ENCODE measurements around the gene TSPAN16. TPM values are rescaled to one million over a fixed set of nuclear protein-coding genes. Genes with fewer than 3 reads are reported as not detected.
A peak's percentile ranks its signal among the peaks of the same experiment; 100 is the strongest.
"Not testable (repeated sequence)": the region's sequence is repeated elsewhere in the genome, so short reads cannot be mapped to it uniquely, and the experiment has no call there.

TSPAN16 gene
- total RNA-seq, 1 donor from 2014 or later: not detected

DNA sequence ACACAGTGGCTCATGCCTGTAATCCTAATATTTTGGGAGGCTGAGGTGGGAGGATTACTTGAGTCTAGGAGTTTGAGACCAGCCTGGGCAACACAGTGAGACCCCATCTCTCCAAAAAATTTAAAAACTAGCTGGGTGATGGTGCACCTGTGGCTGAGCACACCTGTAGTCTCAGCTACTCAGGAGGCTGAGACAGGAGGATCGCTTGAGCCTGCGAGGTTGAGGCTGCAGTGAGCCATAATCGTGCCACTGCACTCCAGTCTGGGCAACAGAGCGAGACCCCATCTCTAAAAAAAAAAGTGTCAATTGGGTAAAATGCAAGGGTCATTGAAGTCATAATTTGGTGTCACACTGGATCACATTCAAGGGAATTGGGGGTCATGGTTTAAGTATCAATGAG, 58.1 kb downstream of the TSPAN16 start:
- H3K36me3 Mint-ChIP-seq (ENCODE audit: low read depth); H3K4me1 Mint-ChIP-seq; H3K27me3 Mint-ChIP-seq; H3K9me3 Mint-ChIP-seq; H3K27ac Mint-ChIP-seq; intact Hi-C loops (cut with micrococcal nuclease); DNase-seq; H3K4me3 Mint-ChIP-seq: not testable (repeated sequence)

DNA sequence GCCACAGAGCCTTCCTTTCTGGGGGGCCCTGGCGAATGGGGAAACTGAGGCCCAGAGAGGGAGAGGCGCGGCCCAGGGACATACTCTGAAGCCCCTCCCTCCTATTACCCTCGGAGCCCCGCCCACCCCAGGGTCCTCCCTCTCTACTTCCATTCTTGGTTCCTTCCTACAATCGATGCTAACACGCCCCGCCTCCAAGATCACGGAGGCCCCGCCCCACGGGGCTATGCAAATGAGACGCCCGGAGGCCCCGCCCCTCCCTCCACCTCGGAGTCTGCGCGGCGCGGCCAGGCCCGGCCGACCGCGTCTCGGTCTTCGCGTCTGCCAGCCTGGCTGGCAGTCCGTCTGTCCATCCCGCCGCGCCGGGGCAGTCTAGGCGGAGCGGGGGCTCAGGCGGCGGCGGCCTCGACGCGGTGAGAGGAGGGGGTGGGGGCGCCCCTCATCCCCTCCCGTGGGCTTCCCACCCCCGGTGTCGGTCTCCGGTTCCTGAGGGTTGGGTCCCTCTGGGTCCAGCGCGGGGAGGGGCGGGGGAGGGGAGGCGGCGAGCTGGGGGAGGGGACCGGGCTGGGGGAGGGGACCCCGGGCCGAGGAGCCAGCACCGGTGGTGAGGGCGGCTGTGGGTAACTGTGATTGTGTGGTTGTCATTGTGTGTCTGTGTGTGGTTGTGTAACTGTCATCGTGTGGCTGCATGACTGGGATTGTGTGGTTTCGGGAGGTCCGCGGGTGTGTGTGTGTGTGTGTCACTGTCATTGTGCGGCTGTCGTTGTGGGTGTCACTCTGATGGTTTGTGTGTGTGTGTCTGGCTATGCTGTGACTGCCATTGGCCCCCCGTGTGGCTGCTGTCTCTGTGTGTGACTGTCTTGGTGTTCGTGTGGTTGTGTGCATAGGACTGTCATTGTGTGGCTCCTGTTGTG, 59.5 kb downstream of the TSPAN16 start, which contains the start of gene PLPPR2:
PLPPR2 (plus strand) TSS at position 273 of the 914 bp plus-strand sequence. CDS start 2,242 bp downstream, outside the sequence.
- H3K4me1 Mint-ChIP-seq: peaks cover 8% of the 10 kb centered on the region
- intact Hi-C loops (cut with micrococcal nuclease): loop anchor here (1.0 kb wide), 1 partner anchor 9 kb away; the partner anchor contains the start of genes CCDC159 and TMEM205
- H3K4me3 Mint-ChIP-seq: peak within 1 kb of the TSS; percentile 68
- no peaks in the 10 kb centered on the region for H3K36me3 Mint-ChIP-seq (ENCODE audit: low read depth)
- DNase-seq: peak; percentile 96
- H3K27me3 Mint-ChIP-seq: peaks cover 11% of the 10 kb centered on the region
- no peaks in the 10 kb centered on the region for H3K9me3 Mint-ChIP-seq
- no peak within 1 kb of the TSS for H3K27ac Mint-ChIP-seq

GRCh38 chr19:11356074-11356397, 60.1 kb downstream of the TSPAN16 start:
- Mint-ChIP-seq H3K36me3 (ENCODE audit: low read depth) (no peaks in the 10 kb centered on the region), H3K9me3 (no peaks in the 10 kb centered on the region), H3K4me3 (peak overlapping the region; percentile 68), H3K4me1 (peaks cover 8% of the 10 kb centered on the region), H3K27me3 (peaks cover 11% of the 10 kb centered on the region), H3K27ac (no peak overlapping the region)
- intact Hi-C loops (cut with micrococcal nuclease): no loop called here
- DNase-seq: no peak

- intact Hi-C loops (cut with micrococcal nuclease): no loop called here
- Mint-ChIP-seq H3K4me3 (no peak overlapping the region), H3K27ac (no peak overlapping the region), H3K4me1 (peaks cover 8% of the 10 kb centered on the region), H3K9me3 (no peaks in the 10 kb centered on the region), H3K36me3 (ENCODE audit: low read depth) (no peaks in the 10 kb centered on the region), H3K27me3 (peaks cover 11% of the 10 kb centered on the region)
- no peak for DNase-seq
Observed at GRCh38 chr19:11356676-11357550, 61.0 kb downstream of the TSPAN16 start.

GRCh38 chr19:11359421-11359820, 63.5 kb downstream of the TSPAN16 start:
- intact Hi-C loops (cut with micrococcal nuclease): no loop called here
- Mint-ChIP-seq H3K4me3 (no peak overlapping the region), H3K36me3 (ENCODE audit: low read depth) (no peaks in the 10 kb centered on the region)

GRCh38 chr19:11361037-11361770, 65.2 kb downstream of the TSPAN16 start:
- intact Hi-C loops (cut with micrococcal nuclease): no loop called here
- Mint-ChIP-seq H3K4me3 (no peak overlapping the region), H3K36me3 (ENCODE audit: low read depth) (no peaks in the 10 kb centered on the region), H3K4me1 (peaks cover under 1% of the 10 kb centered on the region), H3K27ac (no peak overlapping the region), H3K27me3 (peaks cover 5% of the 10 kb centered on the region), H3K9me3 (no peaks in the 10 kb centered on the region)
- DNase-seq: peak; percentile 66

More at GRCh38 chr19:11359421-11359820, 63.5 kb downstream of the TSPAN16 start:
- Mint-ChIP-seq H3K27me3 (peaks cover 11% of the 10 kb centered on the region), H3K4me1 (peaks cover 7% of the 10 kb centered on the region), H3K9me3 (no peaks in the 10 kb centered on the region), H3K27ac (no peak overlapping the region)
- DNase-seq: no peak

- no peaks in the 10 kb centered on the region for H3K36me3 Mint-ChIP-seq (ENCODE audit: low read depth)
- intact Hi-C loops (cut with micrococcal nuclease): no loop called here
- peaks cover 2% of the 10 kb centered on the region for H3K27me3 Mint-ChIP-seq
- H3K9me3 Mint-ChIP-seq: no peaks in the 10 kb centered on the region
- no peak overlapping the region for H3K27ac Mint-ChIP-seq
- no peak overlapping the region for H3K4me3 Mint-ChIP-seq
- DNase-seq: no peak
- H3K4me1 Mint-ChIP-seq: no peaks in the 10 kb centered on the region
Observed at GRCh38 chr19:11361771-11362731, 66.1 kb downstream of the TSPAN16 start.

GRCh38 chr19:11363881-11364280, 67.9 kb downstream of the TSPAN16 start:
- peaks cover 2% of the 10 kb centered on the region for H3K27me3 Mint-ChIP-seq
- no peak overlapping the region for H3K4me3 Mint-ChIP-seq
- H3K4me1 Mint-ChIP-seq: no peaks in the 10 kb centered on the region
- H3K9me3 Mint-ChIP-seq: no peaks in the 10 kb centered on the region
- peaks cover 8% of the 10 kb centered on the region for H3K36me3 Mint-ChIP-seq (ENCODE audit: low read depth)
- no peak for DNase-seq
- intact Hi-C loops (cut with micrococcal nuclease): no loop called here
- no peak overlapping the region for H3K27ac Mint-ChIP-seq

DNA sequence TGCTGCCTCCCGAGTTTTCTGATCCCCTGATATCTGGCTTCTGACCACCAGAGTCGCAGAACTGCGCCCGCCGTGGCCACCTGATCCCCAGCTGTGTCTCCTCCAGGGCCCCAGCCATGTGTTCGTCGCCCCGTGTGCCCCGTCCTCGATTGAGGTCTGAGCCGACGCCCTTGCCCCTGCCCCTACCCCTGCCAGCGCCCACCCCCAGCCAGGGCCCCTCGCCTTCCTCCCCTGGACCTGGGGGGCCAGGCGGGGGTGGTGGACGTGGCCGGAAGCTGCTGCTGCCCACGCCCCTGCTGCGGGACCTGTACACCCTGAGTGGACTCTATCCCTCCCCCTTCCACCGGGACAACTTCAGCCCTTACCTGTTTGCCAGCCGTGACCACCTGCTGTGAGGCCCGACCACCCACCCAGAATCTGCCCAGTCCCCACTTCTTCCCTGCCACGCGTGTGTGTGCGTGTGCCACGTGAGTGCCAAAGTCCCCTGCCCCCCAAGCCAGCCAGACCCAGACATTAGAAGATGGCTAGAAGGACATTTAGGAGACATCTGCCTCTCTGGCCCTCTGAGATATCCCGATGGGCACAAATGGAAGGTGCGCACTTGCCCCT, 68.4 kb downstream of the TSPAN16 start:
- Mint-ChIP-seq H3K27me3 (no peaks in the 10 kb centered on the region), H3K4me1 (peaks cover 2% of the 10 kb centered on the region), H3K36me3 (ENCODE audit: low read depth) (peaks cover 11% of the 10 kb centered on the region), H3K27ac (no peak overlapping the region), H3K4me3 (no peak overlapping the region), H3K9me3 (no peaks in the 10 kb centered on the region)
- no peak for DNase-seq
- intact Hi-C loops (cut with micrococcal nuclease): no loop called here

DNA sequence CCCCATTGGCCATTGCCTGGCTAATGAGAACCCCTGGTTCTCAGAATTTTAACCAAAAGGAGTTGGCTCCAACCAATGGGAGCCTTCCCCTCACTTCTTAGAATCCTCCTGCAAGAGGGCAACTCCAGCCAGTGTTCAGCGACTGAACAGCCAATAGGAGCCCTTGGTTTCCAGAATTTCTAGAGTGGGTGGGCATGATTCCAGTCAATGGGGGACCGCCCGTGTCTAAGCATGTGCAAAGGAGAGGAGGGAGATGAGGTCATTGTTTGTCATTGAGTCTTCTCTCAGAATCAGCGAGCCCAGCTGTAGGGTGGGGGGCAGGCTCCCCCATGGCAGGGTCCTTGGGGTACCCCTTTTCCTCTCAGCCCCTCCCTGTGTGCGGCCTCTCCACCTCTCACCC, 69.0 kb downstream of the TSPAN16 start:
- no peaks in the 10 kb centered on the region for H3K27me3 Mint-ChIP-seq
- H3K9me3 Mint-ChIP-seq: no peaks in the 10 kb centered on the region
- peaks cover 2% of the 10 kb centered on the region for H3K4me1 Mint-ChIP-seq
- no peak for DNase-seq
- H3K4me3 Mint-ChIP-seq: no peak overlapping the region
- intact Hi-C loops (cut with micrococcal nuclease): no loop called here
- no peak overlapping the region for H3K27ac Mint-ChIP-seq
- peaks cover 14% of the 10 kb centered on the region for H3K36me3 Mint-ChIP-seq (ENCODE audit: low read depth)
